A673 (cell line): ENCODE data around the gene SH3D19.
A peak's percentile ranks its signal among the peaks of the same experiment; 100 is the strongest.

Experiments used
- CTCF ChIP-seq: fragments of 300-800, 200-600 bp; sonication (generic); conservative IDR thresholded peaks from 2 replicates; pipeline ENCODE4 v1.5.1; 2017; ENCODE audit warnings: low read depth, mild to moderate bottlenecking, antibody characterized with exemption, low read length, moderate library complexity, mixed read lengths
- EZH2 ChIP-seq: fragments of 200-600 bp; sonication (generic); IDR thresholded peaks from 2 replicates; pipeline ENCODE4 v1.6.1; 2017; ENCODE audit warnings: borderline replicate concordance, low read depth, mild to moderate bottlenecking, mixed read lengths, antibody characterized with exemption, low read length; ENCODE audit not compliant: poor library complexity, severe bottlenecking

- peak; percentile 82 for TF ChIP-seq CTCF
- TF ChIP-seq EZH2 = no peak
Observed at GRCh38 chr4:151117371-151117962, 207.9 kb downstream of the SH3D19 start.
